ENCODE data around the gene ZNF232. TPM values are rescaled to one million over a fixed set of nuclear protein-coding genes. Genes with fewer than 3 reads are reported as not detected.
"Not testable (repeated sequence)": the region's sequence is repeated elsewhere in the genome, so short reads cannot be mapped to it uniquely, and the experiment has no call there.

Gene ZNF232
- total and polyA plus RNA-seq, 2 donors (not counting 1 experiment from before 2014, with no cell fraction given): 4.2 to 7.3 TPM

DNA sequence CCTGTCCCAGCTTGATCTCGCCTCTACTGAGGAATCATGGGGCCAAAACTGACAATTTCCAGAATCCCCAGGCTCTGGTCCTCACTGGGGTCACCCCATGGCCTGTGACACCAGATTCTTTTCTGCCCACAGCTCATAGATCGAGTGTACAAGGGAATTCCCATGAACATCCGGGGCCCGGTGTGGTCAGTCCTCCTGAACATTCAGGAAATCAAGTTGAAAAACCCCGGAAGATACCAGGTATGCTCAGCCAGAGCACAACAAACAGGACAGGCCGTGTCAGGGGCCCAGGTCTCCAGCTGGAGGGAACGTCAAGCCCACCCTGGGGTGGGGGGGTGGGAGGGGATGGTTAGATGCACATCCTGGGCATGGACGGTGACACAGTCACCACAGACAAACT is 21.6 kb upstream of the ZNF232 start:
- Histone ChIP-seq H3K27me3 (ENCODE audit: control insufficient read depth, insufficient read depth, low read length) (no peaks in the 10 kb centered on the region), H3K4me2 (ENCODE audit: extremely low read depth, insufficient read depth, low read length) (no peak overlapping the region), H4K20me1 (ENCODE audit: control insufficient read depth, extremely low read depth, insufficient read depth, low read length) (no peaks in the 10 kb centered on the region), H3K36me3 (ENCODE audit: control insufficient read depth, insufficient read depth, low read length) (no peaks in the 10 kb centered on the region), H3K27ac (ENCODE audit: insufficient read depth, low read length) (no peak overlapping the region), H3K9ac (ENCODE audit: insufficient read depth, low read length) (no peak overlapping the region), H3K9me3 (ENCODE audit: control insufficient read depth, insufficient read depth, low read depth, low read length) (no peaks in the 10 kb centered on the region), H3K4me3 (replicated peaks in 1 of 4; ENCODE audit: control extremely low read depth in 1 of 4, insufficient read depth in 1 of 4, low read depth in 3 of 4, low read length in 4 of 4) (no peak overlapping the region), H3K4me1 (ENCODE audit: control insufficient read depth, extremely low read depth, insufficient read depth, low read length) (no peaks in the 10 kb centered on the region), H2AFZ (ENCODE audit: low read length) (no peak overlapping the region), H3K79me2 (ENCODE audit: control insufficient read depth, insufficient read depth, low read length) (no peaks in the 10 kb centered on the region)
- no peak for DNase-seq (ENCODE audit: low read depth in 2 of 2)
- TF ChIP-seq, protein P1, sequence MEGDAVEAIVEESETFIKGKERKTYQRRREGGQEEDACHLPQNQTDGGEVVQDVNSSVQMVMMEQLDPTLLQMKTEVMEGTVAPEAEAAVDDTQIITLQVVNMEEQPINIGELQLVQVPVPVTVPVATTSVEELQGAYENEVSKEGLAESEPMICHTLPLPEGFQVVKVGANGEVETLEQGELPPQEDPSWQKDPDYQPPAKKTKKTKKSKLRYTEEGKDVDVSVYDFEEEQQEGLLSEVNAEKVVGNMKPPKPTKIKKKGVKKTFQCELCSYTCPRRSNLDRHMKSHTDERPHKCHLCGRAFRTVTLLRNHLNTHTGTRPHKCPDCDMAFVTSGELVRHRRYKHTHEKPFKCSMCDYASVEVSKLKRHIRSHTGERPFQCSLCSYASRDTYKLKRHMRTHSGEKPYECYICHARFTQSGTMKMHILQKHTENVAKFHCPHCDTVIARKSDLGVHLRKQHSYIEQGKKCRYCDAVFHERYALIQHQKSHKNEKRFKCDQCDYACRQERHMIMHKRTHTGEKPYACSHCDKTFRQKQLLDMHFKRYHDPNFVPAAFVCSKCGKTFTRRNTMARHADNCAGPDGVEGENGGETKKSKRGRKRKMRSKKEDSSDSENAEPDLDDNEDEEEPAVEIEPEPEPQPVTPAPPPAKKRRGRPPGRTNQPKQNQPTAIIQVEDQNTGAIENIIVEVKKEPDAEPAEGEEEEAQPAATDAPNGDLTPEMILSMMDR (conservative IDR thresholded peaks at IDR 0.05 in 1 of 2, IDR thresholded peaks at IDR 0.05 in 1 of 2; ENCODE audit: low read depth in 1 of 2, low read length in 2 of 2): no peak
- TF ChIP-seq EZH2 (IDR thresholded peaks at IDR 0.05; ENCODE audit: low read length, missing control alignments): no peak

DNA sequence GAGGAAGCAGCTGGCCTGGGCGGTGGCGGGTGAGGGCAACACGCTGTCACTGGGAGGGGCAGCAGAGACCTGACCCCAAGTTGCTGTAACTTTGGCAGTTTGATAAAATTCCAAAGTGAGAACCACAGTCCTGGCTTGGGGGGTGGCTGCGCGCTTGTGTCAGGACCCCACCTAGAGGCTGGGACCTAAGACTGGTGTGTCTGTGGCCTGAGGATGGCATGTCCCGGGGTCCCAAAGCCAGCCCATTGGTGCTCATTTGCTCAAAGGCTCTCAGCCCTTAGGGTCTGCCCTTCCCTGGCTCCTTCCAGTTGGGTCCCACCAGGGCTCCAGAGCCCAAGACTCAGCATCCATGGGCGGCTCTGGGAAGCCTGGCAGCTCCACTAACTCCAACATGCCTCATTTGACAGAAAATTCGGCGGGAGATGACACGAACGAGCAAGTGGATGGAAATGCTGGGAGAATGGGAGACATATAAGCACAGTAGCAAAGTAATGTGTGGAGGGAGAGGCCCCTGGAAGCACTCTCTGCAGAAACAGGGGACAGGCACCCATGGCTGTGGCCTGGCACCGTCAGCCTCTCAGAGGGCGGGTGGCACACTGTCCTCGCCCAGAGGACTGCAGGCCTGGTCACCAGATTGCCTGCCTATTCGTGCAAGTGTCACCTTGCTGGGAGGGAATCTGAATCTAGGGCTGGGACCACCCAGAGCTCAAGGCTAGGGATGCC is 21.0 kb upstream of the ZNF232 start:
- H3K9me3 ChIP-seq (ENCODE audit: control insufficient read depth, insufficient read depth, low read depth, low read length); H3K4me3 ChIP-seq (replicated peaks in 1 of 4; ENCODE audit: control extremely low read depth in 1 of 4, insufficient read depth in 1 of 4, low read depth in 3 of 4, low read length in 4 of 4); H3K4me2 ChIP-seq (ENCODE audit: extremely low read depth, insufficient read depth, low read length); H3K9ac ChIP-seq (ENCODE audit: insufficient read depth, low read length); H3K27ac ChIP-seq (ENCODE audit: insufficient read depth, low read length); H3K27me3 ChIP-seq (ENCODE audit: control insufficient read depth, insufficient read depth, low read length); H3K4me1 ChIP-seq (ENCODE audit: control insufficient read depth, extremely low read depth, insufficient read depth, low read length); H3K79me2 ChIP-seq (ENCODE audit: control insufficient read depth, insufficient read depth, low read length); H2AFZ ChIP-seq (ENCODE audit: low read length); DNase-seq (ENCODE audit: low read depth in 2 of 2); H4K20me1 ChIP-seq (ENCODE audit: control insufficient read depth, extremely low read depth, insufficient read depth, low read length); H3K36me3 ChIP-seq (ENCODE audit: control insufficient read depth, insufficient read depth, low read length): not testable (repeated sequence)

DNA sequence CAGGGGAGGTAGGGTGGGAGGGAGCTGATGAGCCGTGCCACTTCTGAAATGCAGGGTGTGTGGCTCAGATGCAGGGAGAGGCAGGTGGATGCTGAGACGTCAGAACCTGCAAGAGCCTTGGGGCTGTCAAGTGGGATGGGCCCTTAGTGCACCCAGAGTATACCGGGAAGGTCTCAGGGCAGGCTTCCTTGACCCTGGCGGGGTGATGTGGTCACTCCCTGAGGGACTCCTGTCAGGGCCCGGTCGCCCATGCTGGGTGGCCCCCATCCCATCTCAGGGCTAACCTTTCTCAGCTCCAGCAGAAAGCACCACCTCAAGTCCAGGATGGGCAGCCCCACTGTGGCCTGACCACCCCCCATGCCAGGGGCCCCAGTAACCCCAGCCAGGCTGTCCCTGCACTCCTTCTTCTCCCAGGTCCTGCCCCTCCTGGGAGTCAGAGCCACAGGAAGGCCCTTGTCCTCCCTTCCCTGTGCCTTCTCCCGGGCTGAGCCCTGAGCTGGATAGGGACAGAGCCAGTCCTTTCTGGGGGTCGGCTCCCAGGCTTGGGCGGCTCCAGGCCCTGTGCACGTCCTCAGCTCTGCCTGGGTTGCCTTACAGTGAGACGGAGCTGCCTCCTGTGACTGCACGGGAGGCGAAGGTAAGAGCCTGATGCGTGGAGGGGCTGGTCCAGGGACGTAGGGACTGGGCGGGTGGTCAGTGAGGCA is 20.3 kb upstream of the ZNF232 start:
- not testable (repeated sequence) for H2AFZ ChIP-seq (ENCODE audit: low read length); H3K4me1 ChIP-seq (ENCODE audit: control insufficient read depth, extremely low read depth, insufficient read depth, low read length); H3K9me3 ChIP-seq (ENCODE audit: control insufficient read depth, insufficient read depth, low read depth, low read length); H3K79me2 ChIP-seq (ENCODE audit: control insufficient read depth, insufficient read depth, low read length); H3K9ac ChIP-seq (ENCODE audit: insufficient read depth, low read length); H3K4me3 ChIP-seq (replicated peaks in 1 of 4; ENCODE audit: control extremely low read depth in 1 of 4, insufficient read depth in 1 of 4, low read depth in 3 of 4, low read length in 4 of 4); H3K27me3 ChIP-seq (ENCODE audit: control insufficient read depth, insufficient read depth, low read length); H4K20me1 ChIP-seq (ENCODE audit: control insufficient read depth, extremely low read depth, insufficient read depth, low read length); DNase-seq (ENCODE audit: low read depth in 2 of 2); H3K36me3 ChIP-seq (ENCODE audit: control insufficient read depth, insufficient read depth, low read length); H3K27ac ChIP-seq (ENCODE audit: insufficient read depth, low read length); H3K4me2 ChIP-seq (ENCODE audit: extremely low read depth, insufficient read depth, low read length)

DNA sequence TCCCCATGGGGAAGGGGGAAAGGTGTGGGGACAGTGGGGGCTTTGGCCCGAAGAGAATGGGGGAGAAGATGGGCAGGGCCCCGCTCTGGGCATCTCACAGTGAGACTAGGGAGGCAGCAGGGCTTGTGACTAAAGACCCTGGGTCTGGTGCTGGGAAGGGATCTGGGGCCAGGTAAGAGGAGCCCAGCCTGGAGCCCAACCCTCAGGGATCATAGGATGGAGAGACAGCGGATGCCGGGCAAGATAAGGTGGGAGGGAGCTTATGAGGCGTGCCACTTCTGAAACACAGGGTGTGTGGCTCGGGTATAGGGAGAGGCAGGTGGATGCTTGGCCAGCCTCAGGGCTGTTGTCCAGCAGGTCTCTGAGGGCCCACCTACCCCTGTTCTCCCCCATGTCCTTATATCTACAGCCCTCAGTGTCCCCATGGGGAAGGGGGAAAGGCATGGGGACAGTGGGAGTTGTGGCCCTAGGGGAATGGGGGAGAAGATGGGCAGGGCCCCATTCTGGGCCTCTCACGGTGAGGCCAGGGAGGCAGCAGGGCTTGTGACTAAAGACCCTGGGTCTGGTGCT is 19.6 kb upstream of the ZNF232 start:
- Histone ChIP-seq H4K20me1 (ENCODE audit: control insufficient read depth, extremely low read depth, insufficient read depth, low read length) (no peaks in the 10 kb centered on the region), H3K36me3 (ENCODE audit: control insufficient read depth, insufficient read depth, low read length) (no peaks in the 10 kb centered on the region), H3K27ac (ENCODE audit: insufficient read depth, low read length) (no peak overlapping the region), H3K9ac (ENCODE audit: insufficient read depth, low read length) (no peak overlapping the region), H3K4me3 (replicated peaks in 1 of 4; ENCODE audit: control extremely low read depth in 1 of 4, insufficient read depth in 1 of 4, low read depth in 3 of 4, low read length in 4 of 4) (no peak overlapping the region), H2AFZ (ENCODE audit: low read length) (no peak overlapping the region), H3K4me1 (ENCODE audit: control insufficient read depth, extremely low read depth, insufficient read depth, low read length) (no peaks in the 10 kb centered on the region), H3K79me2 (ENCODE audit: control insufficient read depth, insufficient read depth, low read length) (no peaks in the 10 kb centered on the region), H3K9me3 (ENCODE audit: control insufficient read depth, insufficient read depth, low read depth, low read length) (no peaks in the 10 kb centered on the region), H3K27me3 (ENCODE audit: control insufficient read depth, insufficient read depth, low read length) (no peaks in the 10 kb centered on the region), H3K4me2 (ENCODE audit: extremely low read depth, insufficient read depth, low read length) (no peak overlapping the region)
- DNase-seq (ENCODE audit: low read depth in 2 of 2): no peak
- TF ChIP-seq, protein P1 (conservative IDR thresholded peaks at IDR 0.05 in 1 of 2, IDR thresholded peaks at IDR 0.05 in 1 of 2; ENCODE audit: low read depth in 1 of 2, low read length in 2 of 2): no peak
- TF ChIP-seq EZH2 (IDR thresholded peaks at IDR 0.05; ENCODE audit: low read length, missing control alignments): no peak

DNA sequence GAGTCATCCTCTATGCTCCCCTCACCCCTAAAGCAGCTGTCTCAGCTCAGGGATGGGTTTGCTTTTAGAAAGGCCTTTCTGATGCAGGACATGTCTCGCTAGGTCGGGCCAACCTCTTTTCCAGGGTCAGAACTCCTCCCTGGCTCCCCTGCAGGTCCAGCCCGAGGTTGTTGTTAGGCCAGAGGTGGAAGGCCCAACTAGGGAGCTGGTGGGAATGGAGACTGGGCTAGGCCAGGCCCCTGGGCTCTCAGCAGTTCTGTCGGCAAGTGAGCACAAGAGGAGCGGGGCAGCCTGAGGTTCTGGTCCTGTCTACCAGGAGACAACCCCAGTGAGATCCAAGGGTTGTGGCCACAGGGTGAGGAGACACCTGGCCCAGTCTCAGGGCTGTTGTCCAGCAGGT is 19.0 kb upstream of the ZNF232 start:
- H3K4me2 ChIP-seq (ENCODE audit: extremely low read depth, insufficient read depth, low read length); H3K79me2 ChIP-seq (ENCODE audit: control insufficient read depth, insufficient read depth, low read length); DNase-seq (ENCODE audit: low read depth in 2 of 2): not testable (repeated sequence)

More for the DNA sequence above, 19.0 kb upstream of the ZNF232 start:
- not testable (repeated sequence) for H2AFZ ChIP-seq (ENCODE audit: low read length); H3K9ac ChIP-seq (ENCODE audit: insufficient read depth, low read length); H3K27ac ChIP-seq (ENCODE audit: insufficient read depth, low read length); H3K27me3 ChIP-seq (ENCODE audit: control insufficient read depth, insufficient read depth, low read length); H3K36me3 ChIP-seq (ENCODE audit: control insufficient read depth, insufficient read depth, low read length); H3K4me1 ChIP-seq (ENCODE audit: control insufficient read depth, extremely low read depth, insufficient read depth, low read length); H4K20me1 ChIP-seq (ENCODE audit: control insufficient read depth, extremely low read depth, insufficient read depth, low read length); H3K9me3 ChIP-seq (ENCODE audit: control insufficient read depth, insufficient read depth, low read depth, low read length); H3K4me3 ChIP-seq (replicated peaks in 1 of 4; ENCODE audit: control extremely low read depth in 1 of 4, insufficient read depth in 1 of 4, low read depth in 3 of 4, low read length in 4 of 4)
